D721Med (cell line): ENCODE data around the gene MCF2L2.

ENCODE experiments used
- DNase-seq: peaks from one replicate; pipeline ENCODE4 v3.0.0; 2011; ENCODE audit warnings: low spot score; ENCODE audit not compliant: insufficient read length
- FAIRE-seq: peaks from 2 replicates; lab custom pipeline; 2011; peaks lifted over from hg19 to GRCh38; lab: Jason Lieb, UNC
- CTCF ChIP-seq: IDR thresholded peaks from 2 replicates; pipeline ENCODE4 v1.5.1; 2012; ENCODE audit warnings: mild to moderate bottlenecking, control low read depth; ENCODE audit not compliant: insufficient read depth; ENCODE audit errors: missing control alignments

The MCF2L2 gene

GRCh38 chr3:183298701-183299153, 129.7 kb downstream of the MCF2L2 start:
- FAIRE-seq (no peak), DNase-seq (no peak)
- TF ChIP-seq CTCF: no peak

DNA sequence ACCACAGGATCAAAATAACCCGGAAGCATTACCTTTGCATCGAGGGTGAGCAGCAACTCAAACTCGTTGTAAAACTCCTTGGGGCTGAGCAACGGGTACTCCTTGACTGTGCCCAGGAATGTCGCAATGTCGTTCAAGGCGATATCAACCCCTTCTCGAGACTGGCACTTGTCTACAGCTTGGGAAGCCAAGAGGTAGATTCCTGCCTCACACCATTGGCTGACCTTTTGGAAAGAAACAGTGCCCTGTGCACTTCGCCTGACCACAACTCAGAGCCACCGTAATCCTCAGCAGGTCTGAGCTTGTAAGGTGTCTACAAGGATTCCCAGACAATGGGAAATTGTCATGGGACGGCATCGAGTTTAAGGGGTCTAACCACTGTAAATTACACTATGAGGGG, 131.5 kb downstream of the MCF2L2 start:
- FAIRE-seq: no peak

GRCh38 chr3:183295211-183295610, 133.2 kb downstream of the MCF2L2 start:
- no peak for DNase-seq
- no peak for FAIRE-seq

More for the DNA sequence above, 131.5 kb downstream of the MCF2L2 start:
- DNase-seq: no peak
- no peak for TF ChIP-seq CTCF

DNA sequence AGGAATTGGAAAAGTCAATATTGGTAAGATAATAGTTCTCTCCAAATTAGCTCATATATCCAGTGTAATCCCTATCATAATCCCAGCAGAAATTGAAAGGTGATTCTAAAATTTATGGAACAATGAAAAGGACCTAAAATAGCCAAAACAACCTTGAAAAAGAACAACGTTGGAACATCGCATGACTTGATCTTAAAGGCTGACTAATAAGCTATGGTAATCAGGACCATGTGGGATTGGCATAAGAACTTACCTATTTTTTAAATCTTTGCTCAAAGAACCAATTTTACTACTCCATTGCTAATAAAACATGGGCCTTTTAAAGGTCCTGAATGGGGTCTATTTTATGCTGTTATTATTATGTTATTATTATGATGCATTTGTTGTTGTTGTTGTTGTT, 134.5 kb downstream of the MCF2L2 start:
- no peak for TF ChIP-seq CTCF
- DNase-seq (no peak), FAIRE-seq (no peak)

More at GRCh38 chr3:183295211-183295610, 133.2 kb downstream of the MCF2L2 start:
- TF ChIP-seq CTCF: no peak

DNA sequence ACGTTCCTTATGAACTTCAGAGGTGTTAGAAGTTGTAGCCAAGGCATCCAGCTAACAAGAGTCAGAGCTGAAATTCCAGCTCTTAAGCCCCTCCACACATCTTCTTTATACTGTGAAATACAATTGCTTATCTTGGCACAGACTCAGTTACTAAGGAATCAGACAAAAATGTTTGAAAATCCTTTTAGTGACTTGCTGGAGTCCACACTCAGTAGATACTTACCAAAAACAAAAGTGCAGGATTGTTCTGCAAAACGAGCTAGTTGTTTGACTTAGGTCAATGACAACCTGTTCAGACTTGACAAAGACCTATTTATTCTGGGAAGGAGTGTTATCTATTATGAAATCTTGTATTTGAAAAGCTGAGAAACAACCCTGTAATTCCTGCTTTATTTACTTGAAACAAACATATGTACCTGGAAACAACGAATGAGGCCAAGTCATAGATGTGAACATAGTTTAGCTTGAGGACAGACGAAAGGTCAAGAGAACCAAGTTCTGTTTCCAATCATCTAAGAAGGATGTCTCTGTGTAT, 136.9 kb downstream of the MCF2L2 start:
- no peak for TF ChIP-seq CTCF
- DNase-seq (no peak), FAIRE-seq (no peak)

GRCh38 chr3:183290216-183290615, 138.2 kb downstream of the MCF2L2 start:
- FAIRE-seq (no peak), DNase-seq (no peak)
- TF ChIP-seq CTCF: no peak

GRCh38 chr3:183288117-183288516, 140.3 kb downstream of the MCF2L2 start:
- FAIRE-seq (no peak), DNase-seq (no peak)
- TF ChIP-seq CTCF: no peak
